ENCODE results near the gene ZEB2.

DNA sequence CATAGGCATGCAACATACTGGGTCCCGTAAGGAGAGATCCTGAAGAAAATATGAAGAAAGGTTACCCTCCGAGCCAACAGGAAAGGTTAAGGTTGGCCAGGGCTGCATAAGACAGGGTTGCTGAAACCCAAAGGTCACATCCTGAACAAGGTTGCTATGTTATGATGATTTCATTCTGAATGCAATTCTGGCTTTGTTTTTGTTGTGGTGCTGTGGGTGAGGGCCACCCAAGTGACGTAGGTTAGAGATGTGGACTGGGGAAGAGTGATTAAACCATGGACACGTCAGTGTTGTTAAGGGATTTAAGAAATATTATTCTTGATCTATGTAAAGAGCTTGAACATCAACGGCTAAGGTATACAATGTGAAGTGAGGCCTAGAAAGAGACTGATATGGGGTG, 60.0 kb downstream of the ZEB2 start:
- TF ChIP-seq POLR2A (IDR thresholded peaks at IDR 0.05) = no peak
- no peak for TF ChIP-seq CTCF (IDR thresholded peaks at IDR 0.05)
- no peak for TF ChIP-seq EP300 (IDR thresholded peaks at IDR 0.05)
- no peak for TF ChIP-seq POLR2AphosphoS5 (IDR thresholded peaks at IDR 0.05)

Data from stomach (tissue), 4 donors.